ENCODE measurements around the gene NPHP4.

Gene NPHP4

GRCh38 chr1:5994713-5995621 lies 2.7 kb upstream of the NPHP4 start:
- Mint-ChIP-seq H3K4me1 (peaks cover 36 to 50% of the 10 kb centered on the region in 2 donors), H3K27me3 (no peaks in the 10 kb centered on the region), H3K4me3 (peak overlapping the region; percentile 86 to 94), H3K36me3 (peaks cover 3 to 5% of the 10 kb centered on the region in 2 donors), H3K9me3 (no peaks in the 10 kb centered on the region), H3K27ac (peak overlapping the region; percentile 95)
- ATAC-seq (replicated peaks) (peak; percentile 12 to 28), DNase-seq (peak; percentile 33)

DNA sequence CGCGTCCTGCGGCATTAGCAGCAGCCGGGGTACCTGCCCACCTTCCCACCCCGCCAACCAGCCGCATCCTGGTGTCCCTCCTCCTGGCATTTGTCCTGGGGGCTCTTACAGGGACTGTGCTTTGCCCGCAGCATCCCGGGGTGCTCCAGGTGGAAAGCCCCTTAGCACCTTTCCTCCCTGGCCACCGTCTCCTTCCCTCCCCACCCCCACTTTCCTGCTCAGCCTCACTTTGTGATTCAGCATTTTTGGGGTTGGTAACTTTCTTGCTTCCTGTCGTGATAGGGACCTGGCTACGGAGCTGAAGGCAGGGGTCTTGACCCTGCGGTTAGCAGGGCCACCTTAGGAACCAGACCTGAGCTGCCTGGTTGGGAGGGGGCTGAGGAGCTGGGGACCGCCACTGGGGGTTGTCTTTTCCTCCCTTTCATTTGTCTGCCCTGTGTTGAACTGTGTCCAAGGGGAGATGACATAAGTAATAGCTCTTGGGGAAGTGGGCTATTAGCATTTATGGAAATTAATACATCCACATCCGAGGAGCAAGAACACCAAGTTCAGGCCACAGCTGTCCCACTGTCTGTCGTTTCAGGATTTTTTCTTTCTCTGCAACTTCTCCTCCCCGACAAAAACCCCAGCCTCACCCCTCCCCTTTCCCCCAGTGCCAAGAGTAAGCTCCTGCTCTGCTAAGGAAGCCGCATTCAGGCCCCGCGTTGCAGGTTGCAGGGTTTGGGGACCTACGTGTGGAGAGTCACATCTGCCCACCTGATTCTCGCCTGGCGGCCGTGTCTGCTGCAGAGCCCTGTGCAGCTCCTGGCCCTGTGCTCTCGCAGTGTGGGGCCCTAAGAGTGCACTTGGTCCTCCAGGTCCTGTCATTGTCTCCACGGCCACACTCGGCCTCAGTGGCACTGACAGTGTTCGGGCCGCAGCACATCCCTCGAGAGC lies 1.6 kb upstream of the NPHP4 start:
- H3K9me3 Mint-ChIP-seq = no peaks in the 10 kb centered on the region
- no peak for DNase-seq
- peaks cover 2 to 5% of the 10 kb centered on the region in 2 donors for H3K36me3 Mint-ChIP-seq

DNA sequence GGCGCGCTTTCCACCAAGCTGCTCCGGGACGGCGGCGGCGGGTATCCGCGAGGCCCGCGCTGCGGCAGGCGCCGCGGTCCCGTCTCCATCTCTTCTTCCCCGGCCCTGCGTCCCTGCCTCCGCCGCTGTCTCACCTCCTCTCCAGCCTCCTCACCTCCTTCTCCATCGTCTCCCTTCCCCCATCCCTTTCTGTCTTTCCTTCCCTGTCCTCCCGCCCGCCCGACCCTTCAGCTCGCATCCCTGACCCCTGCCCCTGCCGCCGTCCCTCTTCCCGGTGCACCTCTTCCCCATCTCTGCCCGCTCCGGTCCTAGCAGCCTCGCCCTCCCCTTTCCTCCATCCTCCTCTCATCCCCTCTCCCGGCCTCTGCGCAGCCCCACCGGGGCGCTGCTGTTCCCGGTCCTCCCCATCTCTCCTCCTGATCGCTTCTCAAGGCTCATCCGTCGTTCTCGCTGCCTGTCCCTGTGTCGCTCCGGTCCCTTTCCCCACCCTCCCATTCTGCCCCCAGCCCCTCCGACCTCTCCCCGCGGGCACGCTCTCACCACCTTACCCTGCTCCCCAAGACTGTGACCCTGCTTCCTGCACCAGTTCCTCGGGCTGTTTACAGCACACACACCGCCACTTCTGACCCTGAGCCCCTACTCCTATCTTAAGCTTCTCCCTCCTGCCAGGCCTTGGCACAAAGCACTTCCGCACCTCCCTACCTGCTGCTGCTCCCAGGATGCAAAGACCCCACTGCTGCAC lies 760 bp upstream of the NPHP4 start:
- Mint-ChIP-seq H3K4me1 (peaks cover 32 to 36% of the 10 kb centered on the region in 2 donors), H3K9me3 (no peaks in the 10 kb centered on the region), H3K4me3 (peak overlapping the region; percentile 86 to 94), H3K27ac (peak overlapping the region; percentile 95), H3K27me3 (no peaks in the 10 kb centered on the region), H3K36me3 (peaks cover 0 to 5% of the 10 kb centered on the region in 2 donors)
- ATAC-seq (replicated peaks) (peak; percentile 6 to 11), DNase-seq (no peak)

More for the DNA sequence above, 1.6 kb upstream of the NPHP4 start:
- Mint-ChIP-seq H3K27me3 (no peaks in the 10 kb centered on the region), H3K27ac (peak overlapping the region; percentile 95), H3K4me1 (peaks cover 32 to 44% of the 10 kb centered on the region in 2 donors), H3K4me3 (peak overlapping the region; percentile 86 to 94)
- ATAC-seq (replicated peaks) = no peak

GRCh38 chr1:5991381-5992025 lies 722 bp downstream of the NPHP4 start:
- Mint-ChIP-seq H3K27me3 (no peaks in the 10 kb centered on the region), H3K36me3 (peaks cover 0 to 3% of the 10 kb centered on the region in 2 donors), H3K9me3 (no peaks in the 10 kb centered on the region), H3K27ac (peak overlapping the region; percentile 95), H3K4me3 (peak overlapping the region; percentile 90 to 94), H3K4me1 (peaks cover 27 to 33% of the 10 kb centered on the region in 2 donors)
- peak; percentile 24 to 47 for ATAC-seq (replicated peaks)
- DNase-seq = peak; percentile 19

DNA sequence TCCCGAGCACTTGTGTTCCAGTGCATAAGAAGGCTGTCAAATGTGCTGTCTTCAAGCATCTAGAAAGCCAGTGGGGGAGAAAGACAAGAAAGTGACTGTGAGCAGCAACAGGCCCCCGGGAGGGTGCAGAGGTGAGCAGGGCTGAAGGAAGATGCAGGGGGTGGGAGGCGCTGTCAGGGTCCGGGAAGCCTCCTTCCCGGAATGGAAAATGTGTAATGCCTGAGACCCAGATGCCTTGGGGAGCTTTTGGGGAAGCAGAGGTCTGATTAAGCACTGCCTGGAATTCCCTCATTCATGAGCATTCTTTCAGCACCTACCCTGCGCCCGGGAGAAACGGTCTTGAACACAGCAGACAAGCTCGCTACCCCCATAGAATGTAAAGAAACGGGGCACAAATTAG lies 1.3 kb downstream of the NPHP4 start:
- Mint-ChIP-seq H3K4me3 (peak overlapping the region; percentile 90 to 94), H3K4me1 (peaks cover 27 to 33% of the 10 kb centered on the region in 2 donors), H3K9me3 (no peaks in the 10 kb centered on the region), H3K27me3 (no peaks in the 10 kb centered on the region), H3K36me3 (peaks cover 2 to 3% of the 10 kb centered on the region in 2 donors), H3K27ac (peak overlapping the region; percentile 89)
- DNase-seq = no peak
- no peak for ATAC-seq (replicated peaks)

DNA sequence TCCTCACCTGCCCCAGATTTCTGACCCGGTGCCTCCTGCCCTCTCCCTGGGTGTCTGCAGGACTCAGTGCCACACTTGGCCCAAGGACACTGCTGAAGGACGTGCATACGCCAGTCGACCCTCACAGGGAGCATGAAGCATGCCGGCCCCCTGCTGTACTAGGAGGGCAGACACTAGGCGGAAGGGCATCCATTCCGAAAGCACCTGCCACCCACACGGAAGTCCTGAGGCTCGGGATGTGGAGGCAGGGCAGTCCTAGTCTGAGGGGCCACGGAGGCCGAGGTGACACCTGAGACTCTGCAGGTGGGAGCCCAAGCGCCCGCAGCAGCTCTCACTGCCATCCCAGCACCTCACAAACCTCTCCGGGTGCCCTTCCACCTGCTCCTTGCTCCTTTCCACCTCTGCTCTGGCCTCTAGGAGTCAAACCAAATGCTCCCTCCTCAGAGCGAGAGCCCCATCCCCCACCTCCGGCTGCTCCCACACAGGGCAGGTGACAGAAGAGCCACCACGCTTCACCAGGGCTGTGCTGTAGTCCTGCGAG lies 2.4 kb downstream of the NPHP4 start:
- DNase-seq (no peak), ATAC-seq (replicated peaks) (no peak)
- H3K27me3 Mint-ChIP-seq = no peaks in the 10 kb centered on the region
- no peaks in the 10 kb centered on the region for H3K9me3 Mint-ChIP-seq
- no peak overlapping the region for H3K4me3 Mint-ChIP-seq
- H3K27ac Mint-ChIP-seq = no peak overlapping the region
- peaks cover 22 to 30% of the 10 kb centered on the region in 2 donors for H3K4me1 Mint-ChIP-seq
- H3K36me3 Mint-ChIP-seq = peaks cover 2 to 7% of the 10 kb centered on the region in 2 donors

DNA sequence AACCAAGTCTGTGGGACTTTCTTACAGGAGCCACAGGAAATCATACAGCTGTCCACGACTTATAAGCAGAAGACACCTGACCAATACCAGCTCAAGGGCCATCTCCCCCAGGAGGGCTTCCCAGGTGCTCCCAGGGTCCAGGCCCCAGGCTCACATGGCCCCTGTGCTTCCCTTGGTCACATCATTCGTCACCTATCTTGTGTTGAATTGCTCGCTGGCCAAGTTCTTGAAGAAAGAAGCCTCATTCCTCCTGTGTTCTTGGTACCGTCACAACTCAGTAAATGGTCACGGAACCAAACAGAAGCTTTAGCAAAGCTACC lies 3.0 kb downstream of the NPHP4 start:
- Mint-ChIP-seq H3K9me3 (no peaks in the 10 kb centered on the region), H3K27me3 (no peaks in the 10 kb centered on the region), H3K27ac (no peak overlapping the region), H3K36me3 (peaks cover 2 to 7% of the 10 kb centered on the region in 2 donors), H3K4me1 (peaks cover 17 to 25% of the 10 kb centered on the region in 2 donors), H3K4me3 (no peak overlapping the region)
- ATAC-seq (replicated peaks) = no peak
- no peak for DNase-seq

- no peak overlapping the region for H3K4me3 Mint-ChIP-seq
- no peak overlapping the region for H3K27ac Mint-ChIP-seq
- H3K27me3 Mint-ChIP-seq = no peaks in the 10 kb centered on the region
- no peaks in the 10 kb centered on the region for H3K9me3 Mint-ChIP-seq
- H3K36me3 Mint-ChIP-seq = peaks cover 2 to 7% of the 10 kb centered on the region in 2 donors
- DNase-seq (no peak), ATAC-seq (replicated peaks) (no peak)
- peaks cover 13 to 20% of the 10 kb centered on the region in 2 donors for H3K4me1 Mint-ChIP-seq
Observed at GRCh38 chr1:5988596-5989285, 3.5 kb downstream of the NPHP4 start.

DNA sequence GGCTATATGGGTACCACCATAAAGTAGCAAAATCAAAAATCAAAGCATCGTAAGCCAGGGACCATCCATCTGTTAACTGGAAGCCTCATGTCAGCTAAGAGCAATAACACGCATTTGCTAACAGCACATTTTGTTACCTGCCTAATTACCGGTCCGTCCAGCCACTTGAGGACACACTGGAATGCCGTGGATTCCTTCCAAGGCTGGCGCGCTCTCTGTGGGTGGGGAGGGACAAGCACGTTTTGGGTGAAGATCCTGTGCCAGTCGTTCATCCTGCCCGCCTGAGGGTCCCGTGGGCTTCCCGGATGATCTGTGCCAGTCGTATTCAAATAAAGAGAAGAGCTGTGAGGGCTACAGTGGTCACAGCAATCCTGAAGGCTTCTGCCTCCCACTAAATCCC lies 6.2 kb downstream of the NPHP4 start:
- no peaks in the 10 kb centered on the region for H3K27me3 Mint-ChIP-seq
- peaks cover 5 to 15% of the 10 kb centered on the region in 2 donors for H3K36me3 Mint-ChIP-seq
- no peaks in the 10 kb centered on the region for H3K9me3 Mint-ChIP-seq
- no peak overlapping the region for H3K4me3 Mint-ChIP-seq
- peaks cover 7 to 22% of the 10 kb centered on the region in 2 donors for H3K4me1 Mint-ChIP-seq
- no peak for ATAC-seq (replicated peaks)
- no peak overlapping the region for H3K27ac Mint-ChIP-seq
- no peak for DNase-seq

- Mint-ChIP-seq H3K9me3 (no peaks in the 10 kb centered on the region), H3K27ac (no peak overlapping the region), H3K4me3 (no peak overlapping the region), H3K36me3 (peaks cover 5 to 20% of the 10 kb centered on the region in 2 donors), H3K4me1 (peaks cover 12 to 25% of the 10 kb centered on the region in 2 donors), H3K27me3 (no peaks in the 10 kb centered on the region)
- DNase-seq (no peak), ATAC-seq (replicated peaks) (no peak)
Observed at GRCh38 chr1:5985250-5985649, 7.0 kb downstream of the NPHP4 start.

DNA sequence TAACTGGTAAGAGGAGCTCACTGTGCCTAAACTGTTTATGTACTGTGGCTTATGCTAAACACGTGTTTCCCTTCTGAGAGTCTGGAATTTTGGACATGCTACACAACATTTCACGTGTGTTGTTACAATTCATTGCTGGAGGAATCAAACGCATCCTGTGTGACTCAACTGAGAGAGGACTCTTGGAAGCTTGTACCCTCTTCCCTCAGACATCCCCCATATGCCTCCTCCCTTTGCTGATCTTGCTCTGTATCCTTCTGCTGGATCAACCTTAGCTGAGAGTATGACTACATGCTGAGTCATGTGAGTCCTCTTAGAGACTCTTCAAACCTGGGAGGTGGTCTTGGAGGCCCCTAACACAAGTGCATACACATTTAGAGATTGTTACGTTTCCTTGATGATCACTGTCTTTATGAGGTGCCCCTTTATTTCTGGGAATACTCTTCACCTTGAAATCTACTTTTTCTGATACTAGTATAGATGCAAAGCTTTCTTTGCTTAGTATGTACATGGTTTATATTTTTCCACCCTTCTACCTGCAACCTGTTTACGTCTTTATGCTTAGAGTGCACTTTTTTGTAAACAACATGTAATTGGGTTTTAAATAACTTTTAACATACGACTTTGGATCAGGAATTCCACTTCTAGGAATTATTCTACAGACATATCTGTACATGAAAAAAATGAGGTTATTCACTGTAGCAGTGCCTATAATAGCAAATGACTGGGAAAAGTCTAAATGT lies 8.7 kb downstream of the NPHP4 start:
- Mint-ChIP-seq H3K4me3 (no peak overlapping the region), H3K27ac (no peak overlapping the region), H3K9me3 (no peaks in the 10 kb centered on the region), H3K27me3 (no peaks in the 10 kb centered on the region), H3K36me3 (peaks cover 5 to 19% of the 10 kb centered on the region in 2 donors), H3K4me1 (peaks cover 13 to 29% of the 10 kb centered on the region in 2 donors)
- ATAC-seq (replicated peaks) = no peak
- no peak for DNase-seq

GRCh38 chr1:5982868-5983267 lies 9.4 kb downstream of the NPHP4 start:
- no peak for ATAC-seq (replicated peaks)
- no peak overlapping the region for H3K4me3 Mint-ChIP-seq
- peaks cover 5 to 23% of the 10 kb centered on the region in 2 donors for H3K36me3 Mint-ChIP-seq
- no peaks in the 10 kb centered on the region for H3K9me3 Mint-ChIP-seq
- no peaks in the 10 kb centered on the region for H3K27me3 Mint-ChIP-seq
- H3K27ac Mint-ChIP-seq = no peak overlapping the region
- DNase-seq = no peak
- H3K4me1 Mint-ChIP-seq = peaks cover 13 to 33% of the 10 kb centered on the region in 2 donors
